AG20443 (cell line): ENCODE data around the gene RLN3.
A peak's percentile ranks its signal among the peaks of the same experiment; 100 is the strongest.
"Not testable (repeated sequence)": the region's sequence is repeated elsewhere in the genome, so short reads cannot be mapped to it uniquely, and the experiment has no call there.

Experiments
- DNase-seq: peaks from one replicate; pipeline ENCODE4 v3.0.0; 2012; ENCODE audit warnings: low spot score, mixed read lengths

Gene RLN3

GRCh38 chr19:13995017-13995728 lies 32.8 kb upstream of the RLN3 start:
- DNase-seq = peak; percentile 82

- peak; percentile 2 for DNase-seq
Measured at GRCh38 chr19:13995878-13996765, 31.8 kb upstream of the RLN3 start.

- peak; percentile 1 for DNase-seq
Measured at GRCh38 chr19:13996928-13997630, 30.9 kb upstream of the RLN3 start.

GRCh38 chr19:13997631-13997962 lies 30.4 kb upstream of the RLN3 start:
- DNase-seq = peak; percentile 2

GRCh38 chr19:13998426-13998825 lies 29.5 kb upstream of the RLN3 start:
- no peak for DNase-seq

GRCh38 chr19:13999085-13999484 lies 28.9 kb upstream of the RLN3 start:
- no peak for DNase-seq

GRCh38 chr19:14000691-14001375 lies 27.1 kb upstream of the RLN3 start:
- DNase-seq = no peak

GRCh38 chr19:14002571-14003250 lies 25.2 kb upstream of the RLN3 start:
- no peak for DNase-seq

GRCh38 chr19:14003251-14004055 lies 24.5 kb upstream of the RLN3 start:
- DNase-seq = peak; percentile 12

GRCh38 chr19:14004619-14005348 lies 23.2 kb upstream of the RLN3 start:
- peak; percentile 34 for DNase-seq

GRCh38 chr19:14005349-14006084 lies 22.4 kb upstream of the RLN3 start:
- peak; percentile 89 for DNase-seq

GRCh38 chr19:14006085-14006765 lies 21.7 kb upstream of the RLN3 start, which contains the start of gene RFX1:
TSS of gene RFX1 (minus strand) at chr19:14006320. CDS start at chr19:13993843, 12,477 bp downstream.
- DNase-seq = peak; percentile 94

- DNase-seq = peak; percentile 83
Measured at GRCh38 chr19:14006766-14007562, 21.0 kb upstream of the RLN3 start.

- DNase-seq = no peak
Measured at GRCh38 chr19:14012378-14012915, 15.5 kb upstream of the RLN3 start.

GRCh38 chr19:14015524-14016035 lies 12.4 kb upstream of the RLN3 start:
- DNase-seq = no peak

- no peak for DNase-seq
Measured at GRCh38 chr19:14019100-14019499, 8.8 kb upstream of the RLN3 start.

- DNase-seq = not testable (repeated sequence)
Measured at GRCh38 chr19:14019739-14020138, 8.2 kb upstream of the RLN3 start.
